HG03064 (cell line): ENCODE data around the gene NEK8.

Experiments used
- ATAC-seq: cut with Tn5 transposase; IDR thresholded peaks from one replicate; pipeline ENCODE4 v1.9.1; 2021; ENCODE audit warnings: low read depth; ENCODE audit not compliant: unreplicated experiment

Gene NEK8

DNA sequence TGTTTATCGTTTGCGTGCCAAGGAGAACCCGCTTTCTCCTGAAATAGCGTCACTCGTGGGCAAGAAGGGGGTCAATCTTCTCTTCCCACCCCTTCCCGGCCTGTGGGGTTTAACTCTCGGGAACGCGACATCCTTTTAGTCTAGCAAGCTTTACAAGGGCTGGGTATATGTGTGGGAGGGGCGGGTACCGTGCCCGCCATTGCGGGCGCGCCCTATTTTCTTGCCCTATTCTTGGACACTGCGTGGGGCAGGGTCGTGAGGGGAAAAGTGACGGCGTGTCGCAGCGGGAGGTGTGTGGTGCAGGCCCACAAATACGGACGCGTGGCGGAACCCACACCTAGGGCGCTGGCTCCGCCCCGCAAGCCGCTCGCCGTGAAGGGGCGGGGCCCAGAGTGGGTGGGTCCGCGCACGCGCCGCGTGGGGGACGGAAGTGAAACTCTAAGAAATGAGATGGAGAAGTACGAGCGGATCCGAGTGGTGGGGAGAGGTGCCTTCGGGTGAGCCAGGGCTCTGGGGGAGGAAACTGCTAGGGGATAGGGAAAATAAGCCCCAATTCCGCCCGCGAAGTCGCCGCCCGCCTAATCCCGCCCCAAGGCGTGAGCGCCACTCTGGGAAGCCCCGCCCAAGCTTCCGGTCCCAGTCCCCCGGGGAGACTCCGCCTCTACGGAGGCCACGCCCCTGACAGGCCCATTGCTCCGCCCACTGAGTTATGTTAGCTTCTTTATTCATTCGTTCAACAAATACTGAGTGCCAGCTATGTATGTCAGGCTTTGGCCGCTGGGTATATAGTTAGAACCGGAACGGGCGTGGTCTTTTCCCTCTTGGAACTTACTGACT lies at the start of gene NEK8:
Gene NEK8 (plus strand): TSS at position 425 of the 837 bp plus-strand sequence. CDS start 26 bp downstream, at position 451.
- peak; percentile 36 for ATAC-seq

- ATAC-seq = no peak
These were observed 45.9 kb upstream of the NEK8 start for GRCh38 chr17:28682655-28683054.

- no peak for ATAC-seq
These were observed 43.6 kb upstream of the NEK8 start for GRCh38 chr17:28684963-28685362.

DNA sequence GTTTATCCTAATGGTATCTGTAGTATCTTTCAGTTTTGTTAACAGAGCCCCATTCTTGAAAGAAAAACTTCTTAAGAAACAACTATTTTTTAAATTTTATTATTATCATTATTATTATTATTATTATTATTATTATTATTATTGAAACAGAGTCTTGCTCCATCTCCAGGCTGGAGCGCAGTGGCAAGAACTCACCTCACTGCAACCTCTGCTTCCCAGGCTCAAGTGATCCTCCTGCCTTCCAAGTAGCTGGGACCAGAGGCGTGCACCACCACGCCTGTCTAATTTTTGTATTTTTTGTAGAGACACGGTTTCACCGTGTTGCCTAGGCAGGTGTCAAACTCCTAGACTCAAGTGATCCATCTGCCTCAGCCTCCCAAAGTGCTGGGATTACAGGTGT lies 43.2 kb upstream of the NEK8 start:
- no peak for ATAC-seq

- no peak for ATAC-seq
These were observed 42.3 kb upstream of the NEK8 start for GRCh38 chr17:28686296-28686695.

DNA sequence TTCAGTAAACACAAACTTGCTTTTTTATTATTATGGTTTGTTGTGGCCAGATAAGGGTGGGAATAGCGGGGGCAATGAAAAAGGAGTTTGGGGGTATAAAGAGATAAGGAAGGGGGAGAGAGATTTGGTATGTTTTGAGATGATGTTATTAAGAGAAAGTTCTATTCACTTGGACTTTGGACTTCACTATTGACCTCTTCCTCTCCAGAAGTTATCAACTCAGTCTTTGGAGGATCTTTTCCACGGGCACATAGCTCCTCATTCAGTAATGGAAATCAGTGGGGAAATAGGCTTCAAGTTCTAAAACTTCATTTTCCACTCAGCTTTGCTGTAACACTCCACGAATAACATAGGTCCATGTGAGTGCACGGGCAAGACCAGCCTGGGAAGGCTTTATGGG lies 40.1 kb upstream of the NEK8 start:
- no peak for ATAC-seq

DNA sequence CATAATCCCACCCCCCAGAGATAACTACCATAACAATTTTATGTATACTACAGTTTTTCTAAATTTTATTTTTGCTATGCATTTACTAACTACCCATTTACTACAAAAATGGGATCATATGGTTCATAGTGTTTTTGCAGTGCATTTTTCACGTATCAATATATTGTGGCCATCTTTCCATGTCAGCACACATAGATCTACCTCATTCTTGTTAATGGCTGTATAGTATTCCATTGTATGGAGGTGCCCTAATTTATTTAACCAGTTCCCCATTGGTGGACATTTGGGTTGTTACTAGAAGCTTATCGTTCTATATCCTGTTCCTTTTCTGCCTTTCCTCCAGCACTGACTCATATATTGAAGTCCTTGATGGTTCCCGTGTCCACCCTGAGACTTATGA lies 39.6 kb upstream of the NEK8 start:
- no peak for ATAC-seq

DNA sequence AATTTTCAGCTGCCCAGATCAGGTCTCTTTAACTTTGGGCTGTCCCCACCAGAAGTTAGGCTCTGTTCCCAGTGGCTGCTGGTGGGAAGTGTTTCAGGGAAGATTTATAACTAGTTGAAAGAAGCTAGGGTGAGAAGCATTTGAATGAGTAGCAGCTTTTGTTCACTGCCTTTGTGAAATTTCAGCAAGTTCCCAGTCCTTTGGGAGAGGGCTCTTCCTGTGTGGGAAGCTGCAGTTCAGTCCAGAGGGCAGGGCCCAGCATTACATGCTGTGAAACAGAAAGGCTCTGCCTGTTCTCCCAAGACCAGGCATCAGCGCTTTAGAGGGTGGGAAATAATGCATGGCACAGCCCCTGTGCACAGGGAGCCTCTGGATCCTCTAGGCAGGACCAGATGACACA lies 34.7 kb upstream of the NEK8 start:
- no peak for ATAC-seq

DNA sequence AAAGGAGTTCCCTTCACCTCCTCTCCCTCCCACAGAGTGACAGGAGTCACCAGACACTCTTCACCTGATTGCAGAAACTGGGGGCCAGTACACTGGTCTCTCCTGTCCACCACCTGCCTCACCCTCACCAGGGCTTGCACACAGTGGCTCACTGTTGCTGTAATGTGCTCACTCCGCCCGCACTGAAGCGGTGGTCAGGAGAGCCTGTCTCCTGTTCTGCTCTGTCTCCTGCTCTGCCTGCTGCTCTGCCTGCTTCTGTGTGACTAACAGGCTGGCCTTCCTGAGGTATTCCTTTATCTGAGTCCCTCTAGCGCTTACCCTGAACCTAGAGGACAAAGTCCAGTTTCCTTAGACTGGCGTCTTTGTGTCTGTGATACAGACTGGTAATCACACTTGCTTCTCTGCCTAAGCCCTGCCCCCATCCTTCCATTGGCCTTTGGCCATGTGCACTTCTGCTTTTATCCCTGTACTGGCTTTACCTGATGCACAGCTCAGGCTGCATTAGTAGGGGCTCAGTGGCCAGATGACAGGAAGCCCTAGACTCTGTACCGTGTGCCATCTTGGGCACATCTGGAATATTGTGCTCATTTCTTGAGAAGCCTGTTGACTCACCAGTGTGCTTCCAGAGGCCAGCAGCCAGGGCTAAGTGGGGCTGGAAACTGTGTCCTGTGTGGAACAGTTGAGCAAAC lies 30.2 kb upstream of the NEK8 start:
- ATAC-seq = no peak

DNA sequence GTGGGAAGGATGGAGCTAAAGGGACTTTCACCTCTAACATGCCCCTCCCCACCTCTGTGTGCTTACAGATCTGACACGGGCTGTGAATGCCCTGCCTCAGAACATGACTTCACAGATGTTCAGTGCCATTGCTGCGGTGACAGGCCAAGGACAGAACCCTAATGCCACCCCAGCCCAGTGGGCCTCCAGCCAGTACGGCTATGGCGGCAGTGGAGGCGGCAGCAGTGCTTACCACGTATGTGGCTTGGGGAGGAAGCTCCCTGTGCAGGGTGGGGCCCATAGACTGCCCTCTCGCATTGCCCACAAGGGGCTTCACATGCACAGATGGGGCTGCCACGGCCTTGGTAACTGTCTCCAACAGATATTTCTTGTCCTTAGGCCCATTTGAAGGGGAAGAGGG lies 28.3 kb upstream of the NEK8 start:
- ATAC-seq = no peak

DNA sequence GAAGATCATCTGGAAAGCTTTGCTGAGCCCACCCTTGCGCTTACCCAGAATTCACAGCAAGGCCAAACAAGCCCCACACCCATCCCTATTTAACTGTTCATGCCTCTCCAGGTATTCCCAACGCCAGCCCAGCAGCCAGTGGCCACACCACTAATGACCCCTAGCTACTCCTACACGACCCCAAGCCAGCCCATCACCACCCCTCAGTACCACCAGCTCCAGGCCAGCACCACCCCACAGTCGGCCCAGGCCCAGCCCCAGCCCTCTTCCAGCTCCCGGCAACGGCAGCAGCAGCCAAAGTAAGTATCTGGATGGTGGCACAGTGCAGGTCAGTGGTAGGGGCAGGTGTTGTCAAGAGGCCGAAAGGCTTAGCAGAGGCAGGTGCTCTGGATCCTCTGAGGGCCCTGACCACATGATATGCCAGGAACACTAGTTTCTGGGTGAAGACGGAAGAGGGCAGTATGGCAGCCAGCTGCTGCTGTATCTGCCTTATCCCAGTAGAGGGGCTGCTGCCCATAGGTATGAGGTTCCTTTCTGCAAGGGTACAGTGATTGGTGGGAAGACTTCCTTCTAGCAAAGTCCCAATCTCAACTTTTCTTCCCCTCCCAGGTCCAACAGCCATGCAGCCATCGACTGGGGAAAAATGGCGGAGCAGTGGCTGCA lies 27.6 kb upstream of the NEK8 start:
- no peak for ATAC-seq

DNA sequence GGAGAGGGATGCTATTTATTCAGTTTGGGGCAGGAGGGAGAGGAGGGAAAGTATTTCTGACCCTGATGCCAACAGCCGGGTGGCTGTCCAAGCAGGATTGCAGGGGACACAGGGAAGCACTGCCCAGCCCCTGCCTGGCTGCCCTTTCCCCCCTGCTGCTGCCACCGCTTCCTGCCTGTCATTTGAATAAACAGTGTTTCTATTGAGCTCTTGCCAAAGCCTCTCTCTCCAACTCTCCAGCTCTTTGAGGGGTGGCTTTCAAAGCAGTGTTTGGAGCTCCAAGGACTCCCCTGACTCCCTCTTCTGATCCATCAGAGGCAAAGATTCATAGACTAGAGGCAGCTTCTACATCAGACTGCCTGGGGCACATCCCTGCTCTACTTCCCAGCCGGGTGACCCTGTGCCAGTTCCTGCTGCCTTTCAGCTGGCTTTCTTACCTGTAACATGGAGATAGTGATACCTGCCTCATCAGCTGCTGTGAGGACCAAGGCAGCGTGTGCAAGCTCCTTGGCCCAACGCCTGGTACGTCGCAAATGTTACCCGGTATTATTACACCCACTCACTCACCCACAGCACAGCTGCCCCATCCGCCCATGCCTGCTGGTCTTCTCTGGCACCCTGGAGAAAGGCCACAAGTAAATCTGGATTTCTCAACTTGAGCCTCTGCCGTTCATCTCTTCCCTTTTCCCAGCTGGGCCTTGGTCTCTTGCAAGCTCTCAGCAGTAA lies 26.4 kb upstream of the NEK8 start:
- no peak for ATAC-seq

DNA sequence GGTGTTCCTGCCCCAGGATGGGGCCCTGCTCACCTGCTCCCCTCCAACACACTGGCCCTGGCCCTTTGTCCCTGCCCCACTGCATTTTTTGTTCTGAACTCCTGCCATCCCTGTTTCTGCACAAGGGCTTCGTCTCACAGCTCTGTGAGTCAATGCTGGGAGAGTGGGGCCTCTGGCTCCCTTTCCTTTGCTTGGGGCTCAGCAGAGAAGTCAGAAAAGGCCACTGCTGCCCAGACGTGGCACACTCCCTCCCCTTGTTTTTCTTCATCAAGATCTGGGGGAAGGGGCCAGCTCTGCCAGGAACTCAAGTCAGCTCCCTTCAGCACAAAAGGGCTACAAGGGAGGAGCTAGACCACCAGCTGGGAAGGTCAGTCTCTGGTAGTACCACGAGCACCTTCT lies 25.8 kb upstream of the NEK8 start:
- no peak for ATAC-seq

DNA sequence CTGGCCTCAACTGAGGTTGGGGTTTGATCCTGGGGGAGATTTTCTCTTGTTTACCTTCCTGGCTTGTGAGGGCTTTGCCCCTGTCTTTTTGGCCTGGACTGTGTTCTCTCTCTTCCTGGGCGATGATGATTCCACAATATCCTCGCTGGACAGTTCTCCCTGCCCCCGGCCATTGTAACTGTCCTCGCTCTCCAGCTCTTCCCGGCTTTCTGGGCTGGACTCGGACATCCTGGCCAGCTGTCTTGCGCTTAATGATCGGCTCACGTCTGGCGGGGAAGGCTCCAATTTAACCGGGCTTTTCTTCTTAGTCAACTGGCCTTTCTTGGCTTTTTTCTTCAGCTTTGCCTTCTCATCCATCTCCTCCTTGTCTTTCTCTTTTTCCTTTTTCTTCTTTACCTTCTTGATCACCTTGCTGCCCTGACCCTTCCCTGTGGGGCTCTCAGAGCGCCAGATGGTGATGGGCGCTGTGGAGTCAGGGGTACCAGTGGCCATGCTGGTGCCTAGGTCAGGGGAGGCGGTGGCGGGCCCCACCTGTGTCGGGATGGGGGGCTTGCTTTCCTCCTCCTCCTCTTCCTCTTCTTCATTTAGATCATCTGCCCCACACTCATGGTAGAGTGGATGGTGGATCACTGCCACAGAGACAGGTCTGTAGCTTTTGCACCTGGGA lies 24.9 kb upstream of the NEK8 start:
- no peak for ATAC-seq

DNA sequence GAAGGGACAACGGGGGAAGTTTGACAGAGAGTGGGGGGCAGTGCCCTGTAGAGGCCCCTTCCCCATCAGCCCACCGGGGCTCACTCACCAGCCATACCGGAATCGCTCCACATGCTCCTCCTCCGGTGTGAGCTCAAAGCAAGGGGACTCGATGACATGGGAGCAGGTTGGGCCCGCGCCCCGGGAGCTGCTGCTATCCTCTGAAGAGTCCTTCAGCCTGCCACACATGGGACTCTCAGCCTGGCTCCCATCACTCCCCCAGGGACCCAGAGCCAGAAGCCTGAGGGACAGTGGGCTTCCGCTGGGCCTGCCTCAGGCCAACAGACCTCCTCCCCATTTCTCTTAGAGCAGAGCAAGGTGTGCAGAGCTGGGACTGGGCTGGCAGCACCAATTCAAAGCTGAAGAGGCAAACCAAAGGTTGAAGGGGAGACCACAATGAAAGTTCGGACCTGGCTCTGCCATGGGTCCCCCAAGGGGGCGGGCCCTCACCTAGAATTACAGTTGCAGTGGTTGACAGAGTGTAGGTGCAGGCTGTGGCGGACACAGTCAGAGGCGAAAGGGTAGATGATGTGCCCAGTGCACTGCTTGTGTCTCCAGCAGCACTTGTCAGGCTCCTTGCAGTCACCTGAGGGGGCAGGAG lies 24.2 kb upstream of the NEK8 start:
- ATAC-seq = no peak

DNA sequence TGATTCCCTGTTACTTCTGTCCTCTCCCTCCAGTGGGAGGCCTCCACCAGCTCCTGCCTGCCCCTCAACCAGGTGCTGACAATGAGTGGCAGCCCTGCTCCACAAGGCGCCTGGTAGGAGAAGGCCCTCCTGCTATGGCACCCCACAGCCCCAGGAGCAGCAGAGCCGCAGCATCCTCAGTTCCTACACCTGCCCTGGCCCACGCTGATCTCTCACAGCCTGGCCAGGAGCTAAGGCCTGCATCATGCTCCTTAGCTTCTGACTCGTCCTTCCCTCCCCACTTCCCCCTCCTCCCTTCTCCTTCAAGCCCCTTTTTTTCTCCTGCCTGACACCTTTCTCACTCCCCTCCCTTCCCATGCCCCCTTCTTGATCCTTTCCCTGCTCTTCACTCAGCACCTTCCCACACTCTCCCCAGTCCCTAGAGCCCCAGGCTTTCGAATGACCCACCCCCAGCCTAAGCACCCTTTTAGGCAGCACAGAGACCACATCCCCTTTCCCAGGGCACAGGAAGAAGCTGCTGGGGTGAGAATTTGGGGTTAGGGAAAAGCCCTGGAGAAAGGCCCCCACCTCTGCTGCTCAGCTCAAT lies 23.4 kb upstream of the NEK8 start:
- no peak for ATAC-seq

DNA sequence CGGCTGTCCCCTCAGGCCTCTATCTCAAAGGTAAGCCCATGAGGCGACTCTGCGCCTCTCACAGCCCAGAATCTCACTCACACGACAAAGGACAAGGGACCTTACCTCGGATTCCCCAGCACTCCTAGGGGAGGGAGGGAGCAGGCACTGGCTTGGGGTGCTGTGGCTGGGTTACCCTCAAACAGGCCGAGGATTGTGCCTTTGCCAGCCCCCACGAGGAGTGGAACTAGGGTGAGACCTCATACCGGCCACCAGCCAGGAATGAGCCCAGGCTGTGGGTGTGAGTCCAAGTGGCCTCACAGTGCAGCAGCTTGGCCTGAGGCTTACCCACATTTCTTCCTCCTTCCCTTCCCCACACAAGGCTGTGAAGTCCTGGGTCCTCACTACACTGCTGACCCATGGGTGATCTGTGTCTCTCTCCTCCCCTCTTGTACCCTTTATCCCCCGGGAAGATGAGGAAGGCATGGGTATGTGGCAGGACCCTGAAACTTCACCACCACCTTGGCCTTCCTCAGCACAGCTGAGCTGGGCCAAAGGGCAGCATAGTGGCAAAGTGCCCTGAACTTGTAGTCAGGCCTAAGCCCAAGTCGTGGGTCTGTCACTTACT lies 22.8 kb upstream of the NEK8 start:
- no peak for ATAC-seq

- no peak for ATAC-seq
These were observed 21.9 kb upstream of the NEK8 start for GRCh38 chr17:28706471-28707338.
